ENCODE data around the gene XPO4. TPM values are rescaled to one million over a fixed set of nuclear protein-coding genes. Genes with fewer than 3 reads are reported as not detected.
"Not testable (repeated sequence)": the region's sequence is repeated elsewhere in the genome, so short reads cannot be mapped to it uniquely, and the experiment has no call there.

The XPO4 gene
- total RNA-seq, 3 donors from 2014 or later = 13.1 to 14.6 (median 13.5) TPM

DNA sequence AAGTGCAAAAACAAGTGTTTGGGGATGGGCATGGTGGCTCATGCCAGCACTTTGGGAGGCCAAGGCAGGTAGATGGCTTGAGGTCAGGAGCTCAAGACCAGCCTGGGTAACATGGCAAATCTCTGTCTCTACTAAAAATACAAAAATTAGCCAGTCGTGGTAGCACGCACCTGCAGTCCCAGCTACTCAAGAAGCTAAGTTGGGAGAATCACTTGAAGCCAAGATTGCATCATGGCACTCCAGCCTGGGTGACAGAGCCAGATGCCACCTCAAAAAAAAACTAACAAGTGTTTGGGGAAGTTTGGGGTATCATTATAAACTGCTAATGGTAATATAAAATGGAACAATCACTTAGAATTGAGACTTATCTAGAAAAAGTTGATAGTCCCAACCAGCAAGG lies 24.6 kb downstream of the XPO4 start:
- Histone ChIP-seq H3K36me3 (ENCODE audit: low read depth) (no peaks in the 10 kb centered on the region), H3K9me3 (no peaks in the 10 kb centered on the region), H3K4me1 (ENCODE audit: low read depth) (no peaks in the 10 kb centered on the region), H3K4me3 (no peak overlapping the region)
- no peak for DNase-seq
- intact Hi-C loops (cut with DNase I, micrococcal nuclease) = no loop called here
- TF ChIP-seq, protein P1, sequence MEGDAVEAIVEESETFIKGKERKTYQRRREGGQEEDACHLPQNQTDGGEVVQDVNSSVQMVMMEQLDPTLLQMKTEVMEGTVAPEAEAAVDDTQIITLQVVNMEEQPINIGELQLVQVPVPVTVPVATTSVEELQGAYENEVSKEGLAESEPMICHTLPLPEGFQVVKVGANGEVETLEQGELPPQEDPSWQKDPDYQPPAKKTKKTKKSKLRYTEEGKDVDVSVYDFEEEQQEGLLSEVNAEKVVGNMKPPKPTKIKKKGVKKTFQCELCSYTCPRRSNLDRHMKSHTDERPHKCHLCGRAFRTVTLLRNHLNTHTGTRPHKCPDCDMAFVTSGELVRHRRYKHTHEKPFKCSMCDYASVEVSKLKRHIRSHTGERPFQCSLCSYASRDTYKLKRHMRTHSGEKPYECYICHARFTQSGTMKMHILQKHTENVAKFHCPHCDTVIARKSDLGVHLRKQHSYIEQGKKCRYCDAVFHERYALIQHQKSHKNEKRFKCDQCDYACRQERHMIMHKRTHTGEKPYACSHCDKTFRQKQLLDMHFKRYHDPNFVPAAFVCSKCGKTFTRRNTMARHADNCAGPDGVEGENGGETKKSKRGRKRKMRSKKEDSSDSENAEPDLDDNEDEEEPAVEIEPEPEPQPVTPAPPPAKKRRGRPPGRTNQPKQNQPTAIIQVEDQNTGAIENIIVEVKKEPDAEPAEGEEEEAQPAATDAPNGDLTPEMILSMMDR (IDR thresholded peaks at IDR 0.05) = no peak
- no peak for ATAC-seq

DNA sequence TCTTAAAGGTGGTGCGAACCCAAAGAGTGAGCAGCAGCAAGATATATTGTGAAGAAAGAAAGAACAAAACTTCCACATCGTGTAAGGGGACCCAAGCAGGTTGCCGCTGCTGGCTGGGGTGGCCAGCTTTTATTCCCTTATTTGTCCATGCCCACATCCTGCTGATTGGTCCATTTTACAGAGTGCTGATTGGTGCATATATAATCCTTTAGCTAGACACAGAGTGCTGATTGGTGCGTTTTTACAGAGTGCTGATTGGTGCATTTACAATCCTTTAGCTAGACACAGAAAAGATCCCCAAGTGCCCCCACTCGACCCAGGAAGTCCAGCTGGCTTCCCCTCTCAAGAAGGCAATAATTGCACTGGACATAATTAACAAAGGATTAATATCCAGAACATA lies 25.7 kb downstream of the XPO4 start:
- H3K4me3 ChIP-seq; ATAC-seq; DNase-seq; H3K4me1 ChIP-seq (ENCODE audit: low read depth); H3K36me3 ChIP-seq (ENCODE audit: low read depth); intact Hi-C loops (cut with DNase I, micrococcal nuclease); H3K9me3 ChIP-seq: not testable (repeated sequence)

DNA sequence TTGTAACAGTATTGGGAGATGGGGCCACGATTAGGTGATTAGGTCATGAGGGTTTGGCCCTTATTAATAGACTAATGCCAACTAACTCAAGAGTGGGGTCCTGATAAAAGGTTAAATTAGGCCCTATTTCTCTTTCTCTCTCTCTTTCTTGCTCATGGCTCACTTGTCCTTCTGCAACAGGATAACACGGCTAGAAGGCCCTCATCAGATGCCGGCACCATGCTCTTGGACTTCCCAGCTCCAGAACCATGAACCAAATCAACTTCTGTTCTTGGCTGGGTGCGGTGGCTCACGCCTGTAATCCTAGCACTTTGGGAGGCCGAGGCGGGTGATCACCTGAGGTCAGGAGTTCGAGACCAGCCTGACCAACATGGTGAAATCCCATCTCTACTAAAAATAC lies 28.1 kb downstream of the XPO4 start:
- intact Hi-C loops (cut with DNase I, micrococcal nuclease); H3K9me3 ChIP-seq; H3K4me1 ChIP-seq (ENCODE audit: low read depth); H3K4me3 ChIP-seq; ATAC-seq; DNase-seq; H3K36me3 ChIP-seq (ENCODE audit: low read depth): not testable (repeated sequence)

DNA sequence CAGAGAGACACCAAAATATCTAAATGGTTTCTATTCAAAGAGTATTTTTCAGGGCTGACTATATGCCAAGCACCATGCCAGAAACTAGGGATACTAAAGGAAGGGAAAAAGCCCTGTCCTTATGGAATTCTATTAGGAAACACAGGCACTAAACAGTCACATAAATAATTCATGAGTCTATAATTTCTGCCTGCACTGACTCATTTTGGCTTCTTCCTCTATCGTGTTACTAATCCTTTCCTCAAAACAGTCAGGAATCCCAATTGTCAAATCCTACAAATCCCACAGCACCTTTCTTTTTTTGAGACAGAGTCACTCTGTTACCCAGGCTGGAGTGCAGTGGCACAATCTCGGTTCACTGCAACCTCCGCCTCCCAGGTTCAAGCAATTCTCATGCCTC lies 29.2 kb downstream of the XPO4 start:
- intact Hi-C loops (cut with DNase I, micrococcal nuclease) = no loop called here
- no peak for ATAC-seq

DNA sequence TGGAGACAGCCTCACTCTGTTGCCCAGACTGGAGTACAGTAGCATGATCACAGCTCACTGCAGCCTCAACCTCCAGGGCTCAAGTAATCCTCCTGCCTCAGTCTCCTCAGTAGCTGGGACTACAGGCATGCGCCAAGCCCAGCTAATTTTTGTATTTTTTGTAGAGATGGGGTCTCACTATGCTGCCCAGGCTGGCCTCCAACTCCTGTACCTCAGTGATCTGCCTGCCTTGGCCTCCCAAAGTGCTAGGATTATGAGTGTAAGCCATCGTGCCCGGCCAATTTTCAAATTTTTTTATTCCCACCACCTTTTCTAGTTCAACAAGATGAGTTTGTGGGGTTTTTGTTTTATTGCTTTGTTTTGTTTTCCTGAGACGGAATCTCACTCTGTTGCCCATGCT lies 31.7 kb downstream of the XPO4 start:
- Histone ChIP-seq H3K9me3 (no peaks in the 10 kb centered on the region), H3K4me1 (ENCODE audit: low read depth) (no peaks in the 10 kb centered on the region), H3K4me3 (no peak overlapping the region), H3K36me3 (ENCODE audit: low read depth) (no peaks in the 10 kb centered on the region)
- intact Hi-C loops (cut with DNase I, micrococcal nuclease) = no loop called here
- DNase-seq (no peak), ATAC-seq (no peak)
- TF ChIP-seq, protein P1 (IDR thresholded peaks at IDR 0.05) = no peak

More for the DNA sequence above, 29.2 kb downstream of the XPO4 start:
- H3K4me3 ChIP-seq = no peak overlapping the region
- TF ChIP-seq, protein P1 (IDR thresholded peaks at IDR 0.05) = no peak
- no peaks in the 10 kb centered on the region for H3K4me1 ChIP-seq (ENCODE audit: low read depth)
- H3K9me3 ChIP-seq = no peaks in the 10 kb centered on the region
- H3K36me3 ChIP-seq (ENCODE audit: low read depth) = no peaks in the 10 kb centered on the region
- DNase-seq = no peak

DNA sequence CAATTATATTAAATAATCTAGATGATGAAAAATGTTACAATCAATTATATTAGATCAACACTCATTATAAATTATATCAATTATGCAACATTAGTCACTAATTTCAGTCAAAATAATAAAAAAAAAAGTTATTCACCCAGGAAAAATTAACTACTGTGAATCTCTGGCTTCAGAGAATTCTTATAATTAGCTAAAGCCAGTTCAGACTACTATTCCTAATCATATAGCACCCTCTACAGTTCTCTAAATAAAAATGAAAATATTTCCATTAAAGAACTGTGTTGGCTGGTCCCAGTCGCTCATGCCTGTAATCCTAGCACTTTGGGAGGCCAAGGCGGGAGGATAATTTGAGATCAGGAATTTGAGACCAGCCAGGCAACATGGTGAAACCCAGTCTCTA lies 33.0 kb downstream of the XPO4 start:
- intact Hi-C loops (cut with DNase I, micrococcal nuclease) = no loop called here
- TF ChIP-seq, protein P1 (IDR thresholded peaks at IDR 0.05) = no peak
- DNase-seq (no peak), ATAC-seq (no peak)
- Histone ChIP-seq H3K4me1 (ENCODE audit: low read depth) (no peaks in the 10 kb centered on the region), H3K9me3 (no peaks in the 10 kb centered on the region), H3K4me3 (no peak overlapping the region), H3K36me3 (ENCODE audit: low read depth) (no peaks in the 10 kb centered on the region)

DNA sequence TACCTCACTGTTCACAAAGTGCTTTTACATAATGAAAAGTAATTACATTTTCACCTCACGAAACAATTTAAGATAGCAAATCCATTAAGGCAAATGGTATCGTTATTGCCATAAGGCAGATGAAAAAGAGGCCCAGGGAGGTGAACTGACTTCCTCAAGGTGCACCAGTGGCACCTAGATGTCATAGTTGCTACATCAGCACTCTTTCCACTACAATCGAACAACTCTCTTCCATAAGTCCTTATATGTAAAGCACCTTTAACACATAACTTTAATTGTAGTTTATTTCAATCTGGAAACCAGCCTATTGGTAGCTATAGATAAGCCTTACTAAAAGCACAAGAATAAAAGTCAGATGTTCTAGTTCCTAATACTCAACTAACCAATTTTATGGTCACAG lies 35.1 kb downstream of the XPO4 start:
- intact Hi-C loops (cut with DNase I, micrococcal nuclease) = no loop called here
- ATAC-seq = no peak
- H3K36me3 ChIP-seq (ENCODE audit: low read depth) = no peaks in the 10 kb centered on the region
- no peak for DNase-seq
- no peak overlapping the region for H3K4me3 ChIP-seq
- no peaks in the 10 kb centered on the region for H3K9me3 ChIP-seq
- no peaks in the 10 kb centered on the region for H3K4me1 ChIP-seq (ENCODE audit: low read depth)
- TF ChIP-seq, protein P1 (IDR thresholded peaks at IDR 0.05) = no peak

DNA sequence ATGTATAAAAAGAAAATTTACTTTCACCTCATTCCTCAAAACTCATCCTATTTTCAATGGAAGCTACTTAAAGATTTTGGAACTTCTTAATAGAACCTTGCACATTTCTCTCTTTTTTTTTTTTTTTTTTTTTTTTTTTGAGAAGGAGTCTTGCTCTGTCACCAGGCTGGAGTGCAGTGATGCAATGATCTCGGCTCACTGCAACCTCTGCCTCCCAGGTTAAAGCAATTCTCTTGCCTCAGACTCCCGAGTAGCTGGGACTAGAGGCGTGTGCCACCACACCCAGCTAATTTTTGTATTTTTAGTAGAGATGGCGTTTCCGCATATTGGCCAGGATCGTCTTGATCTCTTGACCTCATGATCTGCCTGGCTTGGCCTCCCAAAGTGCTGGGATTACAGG lies 40.9 kb downstream of the XPO4 start:
- H3K36me3 ChIP-seq (ENCODE audit: low read depth); DNase-seq; ATAC-seq; H3K9me3 ChIP-seq; H3K4me1 ChIP-seq (ENCODE audit: low read depth); intact Hi-C loops (cut with DNase I, micrococcal nuclease); H3K4me3 ChIP-seq: not testable (repeated sequence)

Measured in mucosa of descending colon (tissue), 3 donors.